Right forelimb (tissue), 1 donor: ENCODE results near the gene BRF1.
"Not testable (repeated sequence)": the region's sequence is repeated elsewhere in the genome, so short reads cannot be mapped to it uniquely, and the experiment has no call there.

Experiments
- DNase-seq: peaks from one replicate; pipeline ENCODE4 v3.0.0-alpha.2; 2018

BRF1 gene

GRCh38 chr14:105332350-105332874, 31.6 kb upstream of the BRF1 start:
- no peak for DNase-seq

- peak; percentile 41 for DNase-seq
Measured at GRCh38 chr14:105331575-105332349, 31.0 kb upstream of the BRF1 start.

DNA sequence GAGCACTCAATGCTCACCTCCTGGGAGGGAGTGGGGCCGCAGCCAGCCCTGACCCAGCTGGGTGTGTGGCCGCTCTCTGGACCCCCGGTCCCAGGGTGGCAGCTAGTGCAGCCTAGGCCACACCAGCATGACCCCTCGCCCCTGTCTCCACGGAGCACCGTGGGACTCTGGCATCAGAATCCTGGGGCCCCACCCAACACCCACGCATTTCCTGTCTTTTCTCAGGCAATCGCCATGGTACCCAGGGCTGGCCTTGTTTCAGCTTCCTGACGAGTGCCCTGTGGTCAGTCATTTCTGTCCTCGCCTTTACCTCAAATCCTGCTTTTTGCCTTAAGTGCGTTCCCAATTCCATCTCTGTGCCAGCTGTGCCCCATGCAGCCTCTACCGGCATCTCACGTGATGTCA, 29.7 kb upstream of the BRF1 start:
- DNase-seq = no peak

DNA sequence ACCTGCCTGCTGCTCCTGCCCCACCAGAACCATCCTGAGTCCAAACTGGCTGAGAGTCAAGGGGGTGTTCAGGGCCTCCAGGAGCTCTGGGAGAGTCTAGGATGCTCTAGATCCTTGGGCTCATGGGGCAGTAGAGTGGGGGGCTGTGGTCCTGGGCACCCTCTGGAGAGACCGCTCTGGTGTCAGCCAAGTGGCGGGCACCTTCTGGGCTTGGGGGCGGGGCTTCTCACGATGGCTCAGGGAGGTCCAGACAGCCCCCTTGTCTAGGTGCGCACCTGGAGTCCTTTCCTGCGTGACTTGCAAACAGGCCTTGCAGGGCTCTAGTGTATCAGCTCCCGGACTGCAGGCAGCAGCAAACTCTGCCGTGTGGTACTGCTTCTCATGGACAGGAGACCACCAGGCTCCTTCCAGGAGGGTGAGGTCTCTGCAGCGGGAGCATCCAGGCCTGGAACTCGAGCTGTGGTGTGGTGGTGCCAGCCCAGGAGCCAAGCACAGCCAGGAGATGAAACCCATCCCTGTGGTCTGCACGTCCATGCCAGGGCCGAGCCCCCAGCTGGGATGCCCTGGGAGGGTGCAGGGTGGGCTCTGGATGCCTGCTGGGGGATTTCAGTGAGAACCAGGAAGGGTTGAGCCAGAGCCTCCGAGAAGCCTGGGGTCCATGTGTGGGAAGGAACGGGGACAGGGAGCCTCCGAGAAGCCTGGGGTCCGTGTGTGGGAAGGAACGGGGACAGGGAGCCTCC, 28.8 kb upstream of the BRF1 start:
- no peak for DNase-seq

DNA sequence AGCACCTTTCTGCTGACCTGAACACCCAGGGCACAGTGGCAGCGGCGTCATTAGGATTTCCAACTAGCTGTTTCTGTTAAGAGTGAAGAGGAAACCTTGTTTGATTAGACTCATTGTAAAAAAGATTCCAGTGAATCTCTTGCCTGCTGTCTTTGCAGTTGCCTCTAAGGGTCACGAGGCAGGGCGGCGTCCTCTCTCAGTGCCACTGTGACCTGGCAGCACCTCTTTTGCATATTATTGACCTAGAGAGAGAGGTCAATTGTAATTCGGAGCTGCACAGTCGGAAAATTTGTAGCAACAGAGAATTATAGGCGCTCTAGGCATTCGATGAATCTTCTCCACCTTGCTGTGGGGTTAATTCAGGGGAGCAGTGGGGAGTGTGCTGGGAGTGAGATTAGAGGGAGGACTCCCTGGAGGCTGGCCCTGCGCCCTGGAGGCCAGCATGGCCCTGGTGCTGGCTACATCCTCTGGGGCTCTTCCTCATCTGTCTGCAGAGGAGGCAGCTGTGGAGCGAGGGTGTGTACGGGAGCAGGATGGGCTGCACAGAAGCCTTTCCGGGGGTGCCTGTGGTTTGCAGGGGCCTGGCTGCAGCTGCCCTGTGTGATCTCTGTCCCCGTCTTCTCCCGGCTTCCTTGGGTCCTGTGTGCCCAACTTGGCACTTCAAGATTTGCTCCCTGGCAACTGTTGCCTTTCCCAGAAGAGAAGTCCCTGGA, 28.0 kb upstream of the BRF1 start:
- DNase-seq = no peak

DNA sequence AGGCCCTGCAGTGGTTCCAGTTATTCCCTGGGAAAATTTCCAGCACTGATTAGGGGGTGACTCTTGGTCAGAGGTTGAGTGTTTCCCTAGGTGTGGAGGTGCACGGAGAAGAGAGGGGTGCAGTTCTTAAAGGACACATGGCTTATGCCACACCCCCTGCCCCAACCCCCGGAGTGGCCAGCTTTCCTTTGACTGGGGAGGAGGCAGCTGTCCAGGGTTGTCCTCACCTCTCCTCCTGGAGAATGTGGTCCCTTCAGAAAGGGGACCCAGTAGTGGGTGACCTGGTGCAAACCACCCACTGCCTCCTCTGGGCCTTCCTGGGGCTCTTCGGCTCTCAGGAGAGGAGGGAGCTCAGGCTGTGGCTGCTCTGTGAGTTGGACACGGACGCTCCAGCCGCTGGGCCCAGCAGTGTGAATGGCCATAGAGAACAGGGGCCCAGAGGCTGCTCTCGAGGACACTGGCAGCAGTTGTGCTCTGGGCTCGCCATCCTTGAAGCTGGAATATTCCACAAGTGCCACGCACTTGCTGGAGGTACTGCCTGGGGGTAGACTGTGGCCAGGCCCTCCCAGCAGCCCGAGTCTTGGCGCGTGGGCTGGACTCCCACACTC, 27.4 kb upstream of the BRF1 start:
- DNase-seq = no peak

DNA sequence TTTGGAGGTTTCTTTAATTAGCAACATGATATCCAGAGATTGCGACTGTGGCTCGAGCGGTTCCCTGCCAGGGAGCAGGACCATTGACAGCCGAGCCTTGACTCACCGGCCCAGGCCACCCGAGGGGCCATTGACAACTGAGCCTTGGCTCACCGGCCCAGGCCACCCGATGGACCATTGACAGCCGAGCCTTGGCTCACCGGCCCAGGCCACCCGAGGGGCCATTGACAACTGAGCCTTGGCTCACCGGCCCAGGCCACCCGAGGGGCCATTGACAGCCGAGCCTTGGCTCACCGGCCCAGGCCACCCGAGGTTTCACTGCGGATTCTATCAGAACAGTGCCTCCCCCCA, 26.9 kb upstream of the BRF1 start:
- not testable (repeated sequence) for DNase-seq

DNA sequence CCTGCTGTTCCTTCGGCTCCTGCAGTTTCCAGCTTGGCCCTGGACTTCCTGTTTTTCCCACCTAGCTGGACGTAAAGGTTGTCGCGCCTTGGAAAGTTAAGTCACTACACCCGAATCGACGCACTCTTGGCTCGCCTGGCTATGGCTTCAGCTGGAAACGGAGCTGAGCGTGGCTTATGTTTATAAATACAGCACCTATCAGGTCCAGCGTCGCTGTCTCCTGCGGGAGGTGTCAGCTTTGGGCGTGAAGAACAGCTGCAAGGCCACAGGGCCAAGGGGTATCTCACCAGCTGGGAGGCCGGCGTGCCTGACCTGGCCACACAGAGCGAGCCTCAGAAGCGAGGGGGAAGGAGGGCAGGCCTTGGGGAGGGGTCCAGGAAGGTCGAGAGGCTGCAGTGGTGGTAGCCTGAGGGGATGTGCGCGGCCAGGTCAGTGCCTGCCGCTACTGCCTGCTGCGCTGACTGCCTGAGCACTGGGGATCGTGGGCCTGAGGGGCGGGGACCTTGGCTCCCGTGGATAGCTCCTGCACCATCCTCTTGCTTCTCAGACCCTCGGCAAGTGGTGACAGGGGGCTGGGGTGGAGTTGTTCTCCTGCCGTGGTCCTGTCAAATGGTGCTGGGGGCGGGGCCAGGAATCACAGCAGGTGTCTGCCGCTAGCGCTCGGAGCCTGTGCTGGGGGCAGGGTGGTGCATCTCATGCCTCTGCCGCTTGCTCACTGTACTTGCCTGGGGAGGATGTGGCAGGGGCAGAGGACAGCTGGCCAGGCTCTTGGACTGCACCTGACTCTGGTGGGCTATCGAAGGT, 26.3 kb upstream of the BRF1 start:
- DNase-seq = no peak

- no peak for DNase-seq
Measured at GRCh38 chr14:105326568-105326867, 25.7 kb upstream of the BRF1 start.

DNA sequence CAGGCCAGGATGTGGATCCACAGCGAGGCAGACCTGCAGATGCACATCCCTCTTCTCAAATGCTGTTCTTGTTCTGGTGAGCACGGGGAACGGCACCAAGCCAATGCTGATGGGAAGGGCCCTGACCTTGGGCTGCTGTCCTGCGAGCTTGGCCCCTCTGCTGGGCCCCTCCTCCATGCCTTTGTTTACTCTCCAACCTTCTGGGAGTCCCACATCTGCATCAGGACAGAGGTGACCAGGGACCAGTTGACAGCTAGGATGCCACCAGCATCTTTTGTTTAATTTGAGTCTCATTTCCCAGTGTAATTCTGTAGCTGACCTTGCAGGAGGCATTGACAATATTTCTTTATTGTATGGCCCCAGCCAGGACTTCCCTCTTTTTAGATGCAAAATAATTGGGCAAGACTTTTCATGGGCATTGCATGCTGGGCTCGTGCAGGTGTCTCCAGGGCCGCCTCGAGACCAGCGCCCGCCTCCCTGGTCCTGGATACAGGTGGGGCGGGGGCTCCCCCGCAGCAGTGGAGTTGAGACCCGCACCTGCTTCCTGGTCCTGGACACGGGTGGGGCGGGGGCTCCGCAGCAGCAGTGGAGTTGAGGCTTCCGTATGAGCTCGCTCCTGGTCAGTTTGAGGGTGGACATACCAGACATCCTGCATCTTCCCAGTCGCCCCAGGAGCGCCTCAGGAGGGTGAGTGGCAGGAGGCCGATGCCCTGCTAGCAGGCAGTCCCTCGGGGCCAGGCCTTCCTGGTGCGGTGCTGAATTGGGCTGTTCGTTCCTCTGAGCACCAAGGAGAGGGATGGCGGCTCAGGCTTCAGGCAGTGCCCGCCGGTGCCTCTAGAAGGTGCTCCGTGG, 25.1 kb upstream of the BRF1 start:
- DNase-seq = no peak

DNA sequence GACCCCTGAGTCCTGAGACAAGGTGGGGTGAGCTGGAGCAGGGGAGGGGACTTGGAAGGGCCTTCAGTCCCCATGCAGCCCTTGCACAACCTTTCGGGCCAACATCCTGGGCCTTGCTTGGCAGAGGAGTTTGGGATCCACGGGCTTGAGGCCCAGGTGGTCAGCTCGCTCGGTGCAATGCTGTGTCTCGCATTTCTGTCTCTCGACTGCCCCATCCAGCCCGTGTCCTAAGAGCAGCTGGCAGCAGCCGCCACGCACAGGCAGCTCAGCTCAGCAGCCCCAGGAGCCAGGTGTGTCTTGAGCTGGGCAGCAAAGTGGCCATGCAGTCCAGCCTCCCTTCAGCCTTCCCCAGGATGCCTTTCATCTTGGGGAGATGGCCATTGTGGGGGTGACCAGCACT, 24.5 kb upstream of the BRF1 start:
- DNase-seq = no peak

- no peak for DNase-seq
Measured at GRCh38 chr14:105324871-105325270, 24.1 kb upstream of the BRF1 start.

DNA sequence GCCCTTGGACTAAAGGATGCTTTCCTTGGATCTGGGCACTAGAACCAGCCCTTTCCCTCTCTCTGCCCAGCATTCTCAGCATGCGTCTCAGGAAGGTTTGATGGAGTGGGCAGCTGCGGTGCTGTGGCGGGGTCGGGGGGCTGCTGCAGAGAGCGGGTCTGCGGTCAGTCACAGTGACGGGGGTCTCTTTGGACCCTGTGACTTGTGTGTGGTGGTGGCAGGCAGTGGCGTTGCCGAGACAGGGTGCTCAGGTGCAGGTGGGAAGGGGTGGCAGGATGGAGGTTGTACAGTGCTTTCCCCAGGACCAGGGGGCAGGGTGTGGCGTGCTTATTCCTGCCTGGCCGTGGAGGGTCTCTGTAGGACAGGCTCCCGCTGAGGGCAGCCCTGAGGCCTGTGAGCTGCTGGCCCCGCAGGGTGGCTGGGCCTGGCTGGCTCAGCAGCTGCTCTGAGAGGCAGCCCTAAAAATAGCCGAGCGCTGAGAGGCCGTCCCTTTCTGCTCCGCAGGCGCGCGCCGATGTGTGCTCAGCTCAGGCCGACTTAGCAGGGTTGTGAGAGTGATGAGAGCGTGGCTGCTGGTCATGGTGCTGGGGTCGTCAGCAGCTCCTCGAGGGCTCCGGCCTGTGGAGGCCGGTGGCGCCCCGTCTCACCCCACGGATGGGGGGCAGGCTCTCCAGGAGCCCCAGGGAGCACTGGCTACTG, 23.4 kb upstream of the BRF1 start:
- DNase-seq = no peak

DNA sequence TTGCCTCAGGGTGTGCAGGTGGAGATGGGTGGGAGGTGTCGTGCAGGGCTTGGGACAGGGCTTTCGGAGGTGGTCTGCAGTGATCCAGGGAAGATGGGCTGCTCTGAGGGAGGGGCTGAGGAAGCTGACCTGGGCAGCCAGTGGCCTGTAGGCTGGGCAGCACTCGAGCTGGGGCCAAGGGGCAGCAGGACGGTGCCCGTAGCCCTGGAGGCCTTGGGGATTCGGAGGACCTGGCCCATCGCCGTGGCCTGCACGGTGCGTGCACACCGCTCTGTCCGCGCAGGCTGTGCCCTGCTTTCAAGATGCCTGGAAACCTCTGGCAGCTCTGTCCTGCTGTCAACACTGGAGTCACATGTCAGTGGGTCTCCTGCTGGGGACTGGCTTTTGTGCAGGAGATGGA, 22.9 kb upstream of the BRF1 start:
- DNase-seq = no peak

DNA sequence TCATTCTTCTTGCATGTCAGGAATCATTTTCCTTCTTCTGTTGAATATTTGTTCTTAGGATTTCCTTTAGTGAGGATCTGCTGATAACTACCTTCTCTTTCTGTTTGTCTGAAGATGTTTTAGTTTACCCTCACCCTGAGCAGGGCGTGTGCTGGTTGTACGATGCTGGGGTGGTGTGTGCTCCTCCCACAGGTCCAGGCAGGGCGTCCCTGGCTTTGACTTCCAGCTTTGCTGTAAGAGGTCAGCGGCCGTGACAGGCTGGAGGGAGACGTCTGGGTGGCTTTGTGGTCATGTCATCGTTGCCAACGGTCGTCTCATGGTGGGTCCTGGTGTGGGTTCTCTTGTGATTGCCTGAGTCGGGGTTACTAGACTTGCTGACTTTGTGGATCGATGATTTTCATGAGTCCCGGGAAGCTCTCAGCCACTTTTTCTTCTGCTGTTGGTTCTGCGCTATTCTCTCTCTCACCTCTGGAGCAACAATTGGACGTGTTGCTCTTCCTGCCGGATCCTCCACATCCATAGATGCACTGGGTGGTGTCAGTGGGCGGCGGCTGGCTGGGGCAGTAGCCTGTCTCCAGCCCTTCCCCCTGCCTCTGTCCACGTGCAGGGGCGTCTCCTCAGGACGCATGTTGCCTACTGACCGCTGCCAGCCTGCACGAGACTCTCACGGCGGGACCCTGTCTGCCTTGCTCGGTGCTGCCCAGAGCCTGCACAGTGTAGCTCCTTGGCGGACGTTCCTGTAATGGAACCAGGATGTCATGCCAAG, 22.2 kb upstream of the BRF1 start:
- DNase-seq = no peak

- no peak for DNase-seq
Measured at GRCh38 chr14:105317546-105317945, 16.7 kb upstream of the BRF1 start.

DNA sequence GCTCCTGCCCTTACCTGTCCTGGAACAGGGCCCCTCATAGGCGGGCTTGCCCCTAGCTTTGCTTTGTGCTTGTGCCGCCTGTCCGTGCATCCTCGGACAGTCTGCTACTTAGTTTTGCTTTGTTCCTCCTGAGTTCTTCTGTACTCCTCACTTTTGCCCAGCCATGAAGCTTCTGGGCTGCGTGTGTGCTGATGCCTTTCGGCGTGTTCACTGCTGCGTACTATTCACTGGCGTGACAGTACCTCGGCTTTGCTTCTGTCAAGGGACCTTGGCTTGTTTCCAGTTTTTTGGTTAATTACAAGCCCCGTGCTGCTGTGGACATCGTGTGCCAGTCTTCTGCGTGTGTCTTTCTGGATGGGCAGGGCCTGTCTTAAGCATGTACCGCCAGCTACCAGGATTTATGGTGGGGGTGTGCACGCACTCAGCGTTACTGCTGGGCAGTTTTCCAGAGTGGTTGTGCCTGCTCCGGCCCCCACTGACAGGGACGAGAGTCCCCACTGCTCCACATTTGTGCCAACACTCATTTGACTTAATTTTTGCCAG, 16.2 kb upstream of the BRF1 start:
- DNase-seq = no peak

DNA sequence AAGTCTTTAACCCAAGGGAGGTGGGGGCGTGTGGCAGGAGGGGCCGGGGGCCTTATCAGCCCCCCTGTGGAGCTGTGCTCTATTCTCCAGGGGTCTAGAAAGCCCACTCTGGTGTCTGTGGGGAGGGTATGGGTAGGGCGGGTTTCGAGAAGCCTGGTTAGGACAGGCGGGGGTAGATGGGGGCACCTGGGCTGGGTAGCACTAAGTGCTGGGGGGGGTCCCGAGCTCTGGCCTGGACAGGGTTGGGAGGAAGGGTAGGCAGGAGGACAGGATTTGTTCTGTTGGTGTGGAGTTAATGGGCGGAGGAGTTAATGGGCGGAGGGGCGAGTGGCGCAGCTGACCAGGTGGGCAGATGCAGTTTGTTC, 15.8 kb upstream of the BRF1 start:
- no peak for DNase-seq

DNA sequence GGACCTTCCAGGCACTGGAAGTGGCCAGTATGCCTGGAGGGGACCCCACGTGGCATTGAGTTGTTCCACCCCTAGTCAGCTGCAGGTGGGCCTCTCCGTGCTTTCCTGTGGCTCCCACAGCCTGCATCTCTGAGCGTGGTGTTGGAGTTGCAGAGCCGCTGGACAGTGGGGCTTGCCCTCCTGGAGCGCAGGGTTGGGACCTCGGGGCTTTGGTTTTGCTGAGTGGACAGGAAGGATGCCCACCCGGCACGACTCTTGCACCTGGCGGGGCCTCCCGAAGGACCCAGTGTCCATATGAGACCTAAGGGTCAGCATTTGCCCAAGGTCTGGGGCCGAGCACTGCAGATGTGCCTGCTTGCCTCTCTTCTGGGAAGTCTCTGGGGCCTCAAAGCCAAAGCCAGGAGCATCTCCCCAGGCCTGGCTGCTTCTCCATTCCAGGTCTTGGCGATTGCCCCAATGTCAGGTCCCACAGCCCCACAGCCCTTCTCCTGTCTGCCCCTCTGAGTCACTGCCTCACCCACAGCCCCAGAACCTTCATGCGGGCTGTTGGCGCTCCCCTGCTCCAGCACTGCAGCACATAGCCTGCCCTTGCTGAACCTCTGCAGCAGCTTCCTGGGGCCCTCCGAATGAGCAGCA, 15.3 kb upstream of the BRF1 start:
- no peak for DNase-seq
